GM23248 (cell line): Measurements from ENCODE around the gene PFDN1.

ENCODE experiments used
- EZH2 ChIP-seq: fragments of 200-600 bp; sonication (generic); IDR thresholded peaks from 2 replicates; pipeline ENCODE4 v1.6.1; 2018; ENCODE audit warnings: antibody characterized with exemption, mild to moderate bottlenecking; ENCODE audit not compliant: insufficient read depth, poor library complexity, severe bottlenecking
- EZH2phosphoT487 ChIP-seq: fragments of 200-600 bp; sonication (generic); IDR thresholded peaks from 2 replicates; pipeline ENCODE4 v1.6.1; 2018; ENCODE audit warnings: antibody characterized with exemption, moderate library complexity, mild to moderate bottlenecking, low read depth; ENCODE audit not compliant: insufficient read depth

GRCh38 chr5:140252470-140253126 is 50.3 kb downstream of the PFDN1 start:
- TF ChIP-seq EZH2 (no peak), EZH2phosphoT487 (no peak)
